Erythroblast (primary cell): ENCODE data around the gene KAT6B.

Source experiments
- GATA1 ChIP-seq: IDR thresholded peaks from 2 replicates; pipeline ENCODE4 v1.6.1; 2011; ENCODE audit warnings: low read depth, mild to moderate bottlenecking, control low read depth, low read length, moderate library complexity
- POLR2A ChIP-seq: IDR thresholded peaks from 2 replicates; pipeline ENCODE4 v1.6.1; 2011; ENCODE audit warnings: mild to moderate bottlenecking, low read length

DNA sequence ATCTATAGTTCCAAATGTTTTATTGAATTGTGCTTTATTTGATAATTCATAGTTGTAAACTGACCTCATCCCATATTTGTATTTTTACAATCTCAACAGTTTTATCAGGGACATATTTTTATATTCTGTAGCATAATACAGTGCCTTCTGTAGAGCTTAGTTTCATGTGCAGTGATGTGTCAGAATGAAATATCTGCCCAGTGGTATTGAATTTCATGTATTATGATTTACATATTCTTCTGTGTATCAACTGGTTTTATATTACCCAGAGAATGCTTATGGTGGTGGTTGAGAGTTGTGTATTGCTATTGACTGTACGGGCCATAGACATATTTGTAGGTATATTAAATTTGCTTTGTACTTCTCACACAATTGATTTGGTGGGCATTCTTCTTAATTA lies 89.9 kb downstream of the KAT6B start:
- no peak for TF ChIP-seq POLR2A
- TF ChIP-seq GATA1: no peak
